Osteocyte (in vitro differentiated cells): ENCODE measurements around the gene CRACDL. TPM values are rescaled to one million over a fixed set of nuclear protein-coding genes. Genes with fewer than 3 reads are reported as not detected.

ENCODE experiments used
- DNase-seq: peaks from one replicate; pipeline ENCODE4 v3.0.0; 2021; ENCODE audit warnings: mixed read lengths; ENCODE audit not compliant: unreplicated experiment; ENCODE audit errors: extremely low spot score
- H3K27ac Mint-ChIP-seq: one replicate; pipeline ENCODE4 v1.8.0; 2021; ENCODE audit warnings: mild to moderate bottlenecking, mixed read lengths; ENCODE audit not compliant: unreplicated experiment
- H3K27me3 Mint-ChIP-seq: one replicate; pipeline ENCODE4 v1.8.0; 2021; ENCODE audit warnings: mixed read lengths; ENCODE audit not compliant: unreplicated experiment
- H3K36me3 Mint-ChIP-seq: one replicate; pipeline ENCODE4 v1.8.0; 2021; ENCODE audit warnings: mixed read lengths; ENCODE audit not compliant: unreplicated experiment
- H3K4me1 Mint-ChIP-seq: one replicate; pipeline ENCODE4 v1.8.0; 2021; ENCODE audit warnings: mixed read lengths; ENCODE audit not compliant: unreplicated experiment
- H3K4me3 Mint-ChIP-seq: one replicate; pipeline ENCODE4 v1.8.0; 2021; ENCODE audit warnings: mild to moderate bottlenecking, moderate library complexity, mixed read lengths; ENCODE audit not compliant: unreplicated experiment
- H3K9me3 Mint-ChIP-seq: one replicate; pipeline ENCODE4 v1.8.0; 2021; ENCODE audit warnings: mixed read lengths; ENCODE audit not compliant: unreplicated experiment
- CTCF ChIP-seq: fragments of 200-600 bp; sonication (generic); IDR thresholded peaks from 2 replicates; pipeline ENCODE4 v1.5.0; 2021; ENCODE audit warnings: antibody characterized with exemption, mild to moderate bottlenecking, moderate library complexity
- total RNA-seq: library from RNA; stranded (reverse); gene quantifications from 2 replicates; pipeline ENCODE4 v1.2.1, GENCODE V29; 2021

CRACDL gene
- total RNA-seq, 1 donor from 2014 or later, result 1.3 TPM

- H3K9me3 Mint-ChIP-seq, result no peaks in the 10 kb centered on the region
- peaks cover 6% of the 10 kb centered on the region for H3K27me3 Mint-ChIP-seq
- H3K36me3 Mint-ChIP-seq, result no peaks in the 10 kb centered on the region
- peak; percentile 60 for DNase-seq
- H3K4me3 Mint-ChIP-seq, result no peak overlapping the region
- TF ChIP-seq CTCF, result no peak
- H3K27ac Mint-ChIP-seq, result no peak overlapping the region
- H3K4me1 Mint-ChIP-seq, result no peaks in the 10 kb centered on the region
Measured at GRCh38 chr2:98875746-98876145, 60.3 kb downstream of the CRACDL start.

GRCh38 chr2:98875081-98875728 is 60.8 kb downstream of the CRACDL start:
- peak; percentile 79 for DNase-seq
- H3K4me3 Mint-ChIP-seq, result no peak overlapping the region
- no peaks in the 10 kb centered on the region for H3K36me3 Mint-ChIP-seq
- TF ChIP-seq CTCF, result no peak
- peaks cover 6% of the 10 kb centered on the region for H3K27me3 Mint-ChIP-seq
- no peaks in the 10 kb centered on the region for H3K4me1 Mint-ChIP-seq
- H3K27ac Mint-ChIP-seq, result no peak overlapping the region
- no peaks in the 10 kb centered on the region for H3K9me3 Mint-ChIP-seq

GRCh38 chr2:98874186-98874689 is 61.8 kb downstream of the CRACDL start:
- no peaks in the 10 kb centered on the region for H3K36me3 Mint-ChIP-seq
- peak; percentile 57 for DNase-seq
- TF ChIP-seq CTCF, result no peak
- H3K4me3 Mint-ChIP-seq, result no peak overlapping the region
- peaks cover 6% of the 10 kb centered on the region for H3K27me3 Mint-ChIP-seq
- H3K27ac Mint-ChIP-seq, result no peak overlapping the region
- no peaks in the 10 kb centered on the region for H3K9me3 Mint-ChIP-seq
- no peaks in the 10 kb centered on the region for H3K4me1 Mint-ChIP-seq

DNA sequence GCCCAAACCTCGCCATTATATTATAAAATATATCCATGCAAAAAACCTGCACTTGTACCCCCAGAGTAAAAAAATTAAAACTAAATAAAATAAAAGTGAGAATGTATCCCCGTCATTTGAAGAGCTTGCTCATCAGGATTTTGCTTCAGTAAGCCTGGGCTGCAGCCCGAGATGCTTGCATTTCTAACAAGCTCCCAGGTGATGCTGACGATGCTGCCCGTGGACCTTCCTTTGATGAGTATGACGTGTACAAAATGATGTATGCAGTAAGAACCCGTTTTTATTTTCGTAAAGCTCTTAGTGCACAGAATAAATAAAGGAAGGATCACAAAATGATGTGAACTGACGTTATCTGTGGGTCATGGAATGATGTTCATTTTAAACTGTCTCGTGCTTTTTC is 63.5 kb downstream of the CRACDL start:
- H3K27ac Mint-ChIP-seq, result no peak overlapping the region
- TF ChIP-seq CTCF, result no peak
- H3K9me3 Mint-ChIP-seq, result no peaks in the 10 kb centered on the region
- H3K36me3 Mint-ChIP-seq, result no peaks in the 10 kb centered on the region
- H3K4me1 Mint-ChIP-seq, result no peaks in the 10 kb centered on the region
- H3K27me3 Mint-ChIP-seq, result peaks cover 6% of the 10 kb centered on the region
- DNase-seq, result peak; percentile 4
- H3K4me3 Mint-ChIP-seq, result no peak overlapping the region

GRCh38 chr2:98871506-98871905 is 64.5 kb downstream of the CRACDL start:
- no peaks in the 10 kb centered on the region for H3K36me3 Mint-ChIP-seq
- H3K4me3 Mint-ChIP-seq, result no peak overlapping the region

More at GRCh38 chr2:98871506-98871905, 64.5 kb downstream of the CRACDL start:
- H3K4me1 Mint-ChIP-seq, result no peaks in the 10 kb centered on the region
- peak; percentile 30 for DNase-seq
- H3K9me3 Mint-ChIP-seq, result no peaks in the 10 kb centered on the region
- no peak overlapping the region for H3K27ac Mint-ChIP-seq
- peaks cover 6% of the 10 kb centered on the region for H3K27me3 Mint-ChIP-seq
- TF ChIP-seq CTCF, result no peak
